BJ (cell line): ENCODE results near the gene GAS1. TPM values are rescaled to one million over a fixed set of nuclear protein-coding genes. Genes with fewer than 3 reads are reported as not detected.

Experiments used
- CTCF ChIA-PET: fragments of 350-600 bp; formaldehyde crosslinking; extraction: SDS; loops from one replicate; lab custom pipeline; 2021; ENCODE audit warnings: antibody characterized with exemption, inconsistent platforms; lab: Yijun Ruan, JAX
- POLR2A ChIA-PET: fragments of 300-600 bp; sonication (Branson Sonifier 250); formaldehyde crosslinking; extraction: SDS; loops from one replicate; lab custom pipeline; 2021; ENCODE audit warnings: antibody characterized with exemption; lab: Charles Lee
- DNase-seq: peaks from one replicate; pipeline ENCODE4 v3.0.0-alpha.2; 2011; ENCODE audit warnings: low read depth
- H3K27me3 ChIP-seq: 2 replicates; pipeline ENCODE4 v1.6.0; 2011; ENCODE audit warnings: low read length; ENCODE audit not compliant: control insufficient read depth, insufficient read depth
- H3K36me3 ChIP-seq: 2 replicates; pipeline ENCODE4 v1.5.1; 2011; ENCODE audit warnings: low read length; ENCODE audit not compliant: control insufficient read depth, insufficient read depth
- H3K4me3 ChIP-seq: 2 replicates; pipeline ENCODE4 v1.5.1; 2011; ENCODE audit warnings: low read depth, mild to moderate bottlenecking, control low read depth, low read length
- polyA plus RNA-seq: library from polyadenylated mRNA; depleted of rRNA; stranded (reverse); fragments of >200 nt; gene quantifications from 2 replicates; pipeline ENCODE4 v1.2.3, GENCODE V29; 2011
- TF ChIP-seq, protein P1 (sequence below): IDR thresholded peaks from 2 replicates; pipeline ENCODE4 v1.5.1; 2011; ENCODE audit warnings: low read depth, mild to moderate bottlenecking, control low read depth, inconsistent platforms, low read length, moderate library complexity; ENCODE audit not compliant: insufficient read depth

Gene GAS1
- polyA plus RNA-seq, 1 experiment = 26.2 TPM

DNA sequence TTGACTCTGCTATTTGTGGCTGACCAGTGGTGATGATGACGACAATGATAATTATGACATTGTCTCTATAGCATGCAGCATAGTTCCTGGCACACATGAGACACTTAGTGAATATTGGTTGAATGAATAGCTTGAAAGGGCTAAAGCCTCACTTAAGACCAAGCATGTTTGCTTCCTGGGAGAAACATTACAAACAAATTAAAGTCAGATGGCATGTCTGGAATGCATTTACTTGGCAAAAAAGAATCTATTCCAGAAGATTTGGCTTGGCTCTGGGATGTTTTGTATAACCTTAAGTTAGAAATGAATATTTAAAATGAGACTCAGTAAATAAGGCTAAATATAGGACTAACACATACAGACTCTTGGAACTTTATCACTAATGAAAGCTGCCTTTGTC, 21.6 kb downstream of the GAS1 start:
- no peaks in the 10 kb centered on the region for H3K27me3 ChIP-seq
- TF ChIP-seq, protein P1, sequence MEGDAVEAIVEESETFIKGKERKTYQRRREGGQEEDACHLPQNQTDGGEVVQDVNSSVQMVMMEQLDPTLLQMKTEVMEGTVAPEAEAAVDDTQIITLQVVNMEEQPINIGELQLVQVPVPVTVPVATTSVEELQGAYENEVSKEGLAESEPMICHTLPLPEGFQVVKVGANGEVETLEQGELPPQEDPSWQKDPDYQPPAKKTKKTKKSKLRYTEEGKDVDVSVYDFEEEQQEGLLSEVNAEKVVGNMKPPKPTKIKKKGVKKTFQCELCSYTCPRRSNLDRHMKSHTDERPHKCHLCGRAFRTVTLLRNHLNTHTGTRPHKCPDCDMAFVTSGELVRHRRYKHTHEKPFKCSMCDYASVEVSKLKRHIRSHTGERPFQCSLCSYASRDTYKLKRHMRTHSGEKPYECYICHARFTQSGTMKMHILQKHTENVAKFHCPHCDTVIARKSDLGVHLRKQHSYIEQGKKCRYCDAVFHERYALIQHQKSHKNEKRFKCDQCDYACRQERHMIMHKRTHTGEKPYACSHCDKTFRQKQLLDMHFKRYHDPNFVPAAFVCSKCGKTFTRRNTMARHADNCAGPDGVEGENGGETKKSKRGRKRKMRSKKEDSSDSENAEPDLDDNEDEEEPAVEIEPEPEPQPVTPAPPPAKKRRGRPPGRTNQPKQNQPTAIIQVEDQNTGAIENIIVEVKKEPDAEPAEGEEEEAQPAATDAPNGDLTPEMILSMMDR = no peak
- ChIA-PET POLR2A (interaction anchor here (0.6 to 0.7 kb wide), 2 partner anchors 130 to 435 kb away, joined by 3 to 5 read pairs; no protein-coding TSS in a partner anchor), CTCF (interaction anchor here (0.6 to 1.3 kb wide), 2 partner anchors 9 to 311 kb away, joined by 3 read pairs; no protein-coding TSS in a partner anchor)
- DNase-seq = peak; percentile 83
- no peaks in the 10 kb centered on the region for H3K36me3 ChIP-seq
- no peak overlapping the region for H3K4me3 ChIP-seq

DNA sequence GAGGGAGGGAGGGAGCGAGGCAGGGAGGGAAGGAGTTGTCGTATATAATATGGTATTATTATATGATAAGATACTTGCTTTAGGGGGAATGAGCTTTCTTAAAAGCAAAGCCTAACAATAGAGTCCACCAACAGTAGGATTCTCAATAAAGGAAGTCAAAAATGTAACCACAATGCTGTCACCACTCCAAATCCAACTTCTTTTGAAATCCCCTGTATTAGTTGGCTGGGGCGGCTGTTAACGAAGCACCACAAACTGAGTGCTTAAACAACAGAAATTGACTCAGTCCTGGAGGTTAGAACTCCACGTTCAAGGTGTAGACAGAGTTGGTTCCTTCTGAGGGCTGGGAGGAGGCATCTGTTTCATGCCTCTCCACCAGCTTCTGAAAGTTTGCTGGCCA, 23.1 kb downstream of the GAS1 start:
- TF ChIP-seq, protein P1 = no peak
- H3K36me3 ChIP-seq = no peaks in the 10 kb centered on the region
- POLR2A ChIA-PET = no interaction called here
- DNase-seq = no peak
- no peak overlapping the region for H3K4me3 ChIP-seq
- no peaks in the 10 kb centered on the region for H3K27me3 ChIP-seq
- CTCF ChIA-PET = no interaction called here

DNA sequence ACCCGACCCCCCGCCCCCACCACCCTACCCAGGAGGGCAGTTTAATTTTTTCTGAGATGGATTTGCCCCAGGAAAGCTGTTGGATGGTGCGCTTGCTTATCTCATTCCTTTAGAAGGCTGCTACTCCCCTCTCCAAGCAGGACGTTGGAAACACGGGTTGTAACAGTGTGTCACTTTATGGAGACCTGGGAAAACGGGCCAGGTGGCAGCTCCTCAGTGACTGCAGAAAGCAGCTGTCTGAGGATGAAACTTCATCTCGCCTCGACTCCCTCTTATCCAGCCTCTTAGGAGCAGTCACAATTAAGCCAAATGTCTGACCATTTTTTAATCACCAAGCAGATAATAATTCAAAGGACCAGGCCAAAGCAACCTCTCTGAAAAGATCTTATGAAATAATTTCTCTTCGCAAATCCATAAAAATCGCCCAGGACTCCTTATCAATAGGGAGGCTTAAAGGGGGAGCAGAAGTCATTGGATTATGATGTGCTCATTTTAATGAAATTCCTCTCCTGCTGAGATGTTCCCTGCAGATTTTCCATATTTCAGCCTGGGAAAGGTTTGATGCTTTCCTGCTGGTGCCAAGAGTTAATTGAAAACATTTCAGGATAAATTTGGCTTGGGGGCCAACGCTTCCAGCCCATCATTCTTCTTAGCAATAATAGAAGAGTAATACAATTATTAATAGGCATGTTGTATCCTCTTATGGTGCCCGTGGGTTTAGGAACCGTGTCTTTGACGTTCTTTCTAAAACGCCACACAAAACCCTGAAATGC, 26.0 kb downstream of the GAS1 start:
- DNase-seq = no peak
- ChIA-PET CTCF (no interaction called here), POLR2A (no interaction called here)
- H3K36me3 ChIP-seq = no peaks in the 10 kb centered on the region
- no peak overlapping the region for H3K4me3 ChIP-seq
- TF ChIP-seq, protein P1 = no peak
- H3K27me3 ChIP-seq = no peaks in the 10 kb centered on the region

DNA sequence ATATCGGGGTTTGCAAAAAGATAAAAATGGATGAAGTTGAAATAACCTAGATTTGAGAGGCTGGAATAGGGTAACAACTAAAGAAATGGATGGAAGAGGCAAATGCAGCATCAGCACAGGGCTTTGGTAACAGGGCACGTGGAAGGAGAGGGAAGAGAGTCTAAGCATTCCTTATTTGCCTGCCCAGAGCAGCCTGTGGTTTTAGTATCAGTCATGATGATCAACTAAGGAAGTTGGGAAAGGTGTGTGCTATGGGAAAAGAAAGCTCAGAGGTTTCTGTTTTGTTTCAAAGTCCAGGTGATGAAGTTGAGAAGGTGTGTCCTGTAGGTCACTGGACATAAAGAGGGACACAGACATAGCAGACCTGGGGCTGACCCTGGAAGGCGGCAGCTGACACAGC, 28.8 kb downstream of the GAS1 start:
- H3K4me3 ChIP-seq = no peak overlapping the region
- ChIA-PET POLR2A (no interaction called here), CTCF (interaction anchor here (1.6 kb wide), 1 partner anchor 13 kb away, joined by 6 read pairs; no protein-coding TSS in a partner anchor)
- H3K27me3 ChIP-seq = no peaks in the 10 kb centered on the region
- TF ChIP-seq, protein P1 = no peak
- no peaks in the 10 kb centered on the region for H3K36me3 ChIP-seq
- no peak for DNase-seq

DNA sequence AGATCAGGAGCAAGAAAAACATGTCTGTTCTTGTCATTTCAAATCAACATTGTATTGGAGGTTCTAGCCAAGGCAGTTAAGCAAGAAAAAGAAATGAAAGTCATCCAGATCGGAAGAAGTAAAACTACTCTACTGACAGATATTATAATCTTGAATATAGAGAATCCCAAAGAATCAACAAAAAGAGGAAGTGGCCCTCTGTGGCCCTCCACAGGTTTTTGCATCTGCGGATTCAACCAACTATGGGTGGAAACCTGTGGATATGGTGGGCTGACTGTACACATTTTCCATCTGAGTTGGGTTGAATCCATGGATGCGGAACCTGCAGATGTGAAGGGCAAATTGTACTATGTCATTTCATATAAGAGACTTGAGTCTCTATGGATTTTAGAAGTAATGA, 35.1 kb downstream of the GAS1 start:
- POLR2A ChIA-PET = no interaction called here
- CTCF ChIA-PET = interaction anchor here (1.5 kb wide), 1 partner anchor 8 kb away, joined by 3 read pairs; no protein-coding TSS in a partner anchor
- no peak overlapping the region for H3K4me3 ChIP-seq
- no peaks in the 10 kb centered on the region for H3K36me3 ChIP-seq
- DNase-seq = no peak
- TF ChIP-seq, protein P1 = no peak
- H3K27me3 ChIP-seq = no peaks in the 10 kb centered on the region
